Sciatic nerve (tissue), 2 donors: Measurements from ENCODE around the gene PJA1. TPM values are rescaled to one million over a fixed set of nuclear protein-coding genes. Genes with fewer than 3 reads are reported as not detected.

Experiments used
- ATAC-seq: fragments of 200-7000 bp; cut with Tn5 transposase; one replicate; pipeline ENCODE4 v1.9.1; 2020; ENCODE audit warnings: mild to moderate bottlenecking, moderate library complexity
- DNase-seq: peaks from one replicate; pipeline ENCODE4 v3.0.0-alpha.2; 2020; ENCODE audit warnings: low spot score
- intact Hi-C: fragments of 100-400 bp; cut with DNase I; formaldehyde crosslinking; loops from one replicate; pipeline ENCODE4 v1.14.2; 2022
- total RNA-seq: library from RNA; stranded (reverse); fragmentation: NEBNext Ultra II Directional; extraction: Animal tissue kit (Norgen Biotek cat#: 25700); gene quantifications from one replicate; pipeline ENCODE4 v1.2.1, GENCODE V29; 2021
- donor health status: DM: no; HTN: no; CAD: no.
- donor health status: DM: no; HTN: no; CAD: no.

Gene PJA1
- total RNA-seq, 1 donor from 2014 or later, result 47.5 TPM

GRCh38 chrX:69124108-69124507, 41.1 kb downstream of the PJA1 start:
- intact Hi-C loops, result no loop called here
- DNase-seq (no peak), ATAC-seq (no peak)

- ATAC-seq (no peak), DNase-seq (no peak)
- intact Hi-C loops, result no loop called here
Measured at GRCh38 chrX:69123481-69123880, 41.8 kb downstream of the PJA1 start.

- intact Hi-C loops, result no loop called here
- ATAC-seq, result no peak
- no peak for DNase-seq
Measured at GRCh38 chrX:69121321-69122000, 43.8 kb downstream of the PJA1 start.

GRCh38 chrX:69120476-69120875, 44.8 kb downstream of the PJA1 start:
- ATAC-seq, result no peak
- intact Hi-C loops, result no loop called here
- no peak for DNase-seq

- intact Hi-C loops, result no loop called here
- DNase-seq (no peak), ATAC-seq (no peak)
Measured at GRCh38 chrX:69119122-69119521, 46.1 kb downstream of the PJA1 start.

- no peak for DNase-seq
- intact Hi-C loops, result no loop called here
- ATAC-seq, result peak; percentile 74
Measured at GRCh38 chrX:69117876-69118526, 47.3 kb downstream of the PJA1 start.

- ATAC-seq (no peak), DNase-seq (no peak)
- intact Hi-C loops, result no loop called here
Measured at GRCh38 chrX:69116077-69116476, 49.2 kb downstream of the PJA1 start.

GRCh38 chrX:69113723-69114122, 51.5 kb downstream of the PJA1 start:
- DNase-seq (no peak), ATAC-seq (no peak)
- intact Hi-C loops, result no loop called here
